ENCODE measurements around the gene ARHGDIB.

DNA sequence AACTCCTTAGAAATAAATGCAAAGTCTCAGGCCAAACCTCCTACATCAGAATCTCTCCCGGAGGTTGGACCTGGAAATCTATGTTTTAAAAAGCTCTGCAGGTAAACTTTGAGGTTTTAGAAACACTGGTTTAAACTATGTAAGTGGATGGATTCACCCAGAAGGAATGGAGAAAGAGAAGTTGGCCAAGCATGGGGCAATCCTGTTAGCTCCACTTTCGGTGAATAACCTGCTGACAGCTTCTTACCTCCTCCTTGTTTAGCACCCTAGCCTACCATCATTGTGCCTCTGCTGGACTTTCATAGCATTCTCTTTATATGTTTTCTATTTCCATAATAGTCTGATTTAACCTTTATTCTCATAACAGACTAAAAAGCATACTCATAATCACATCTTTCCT is 3.0 kb upstream of the ARHGDIB start:
- TF ChIP-seq, protein P1, sequence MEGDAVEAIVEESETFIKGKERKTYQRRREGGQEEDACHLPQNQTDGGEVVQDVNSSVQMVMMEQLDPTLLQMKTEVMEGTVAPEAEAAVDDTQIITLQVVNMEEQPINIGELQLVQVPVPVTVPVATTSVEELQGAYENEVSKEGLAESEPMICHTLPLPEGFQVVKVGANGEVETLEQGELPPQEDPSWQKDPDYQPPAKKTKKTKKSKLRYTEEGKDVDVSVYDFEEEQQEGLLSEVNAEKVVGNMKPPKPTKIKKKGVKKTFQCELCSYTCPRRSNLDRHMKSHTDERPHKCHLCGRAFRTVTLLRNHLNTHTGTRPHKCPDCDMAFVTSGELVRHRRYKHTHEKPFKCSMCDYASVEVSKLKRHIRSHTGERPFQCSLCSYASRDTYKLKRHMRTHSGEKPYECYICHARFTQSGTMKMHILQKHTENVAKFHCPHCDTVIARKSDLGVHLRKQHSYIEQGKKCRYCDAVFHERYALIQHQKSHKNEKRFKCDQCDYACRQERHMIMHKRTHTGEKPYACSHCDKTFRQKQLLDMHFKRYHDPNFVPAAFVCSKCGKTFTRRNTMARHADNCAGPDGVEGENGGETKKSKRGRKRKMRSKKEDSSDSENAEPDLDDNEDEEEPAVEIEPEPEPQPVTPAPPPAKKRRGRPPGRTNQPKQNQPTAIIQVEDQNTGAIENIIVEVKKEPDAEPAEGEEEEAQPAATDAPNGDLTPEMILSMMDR (IDR thresholded peaks at IDR 0.05; ENCODE audit: insufficient read depth, low read length) = no peak
- TF ChIP-seq, protein P2, sequence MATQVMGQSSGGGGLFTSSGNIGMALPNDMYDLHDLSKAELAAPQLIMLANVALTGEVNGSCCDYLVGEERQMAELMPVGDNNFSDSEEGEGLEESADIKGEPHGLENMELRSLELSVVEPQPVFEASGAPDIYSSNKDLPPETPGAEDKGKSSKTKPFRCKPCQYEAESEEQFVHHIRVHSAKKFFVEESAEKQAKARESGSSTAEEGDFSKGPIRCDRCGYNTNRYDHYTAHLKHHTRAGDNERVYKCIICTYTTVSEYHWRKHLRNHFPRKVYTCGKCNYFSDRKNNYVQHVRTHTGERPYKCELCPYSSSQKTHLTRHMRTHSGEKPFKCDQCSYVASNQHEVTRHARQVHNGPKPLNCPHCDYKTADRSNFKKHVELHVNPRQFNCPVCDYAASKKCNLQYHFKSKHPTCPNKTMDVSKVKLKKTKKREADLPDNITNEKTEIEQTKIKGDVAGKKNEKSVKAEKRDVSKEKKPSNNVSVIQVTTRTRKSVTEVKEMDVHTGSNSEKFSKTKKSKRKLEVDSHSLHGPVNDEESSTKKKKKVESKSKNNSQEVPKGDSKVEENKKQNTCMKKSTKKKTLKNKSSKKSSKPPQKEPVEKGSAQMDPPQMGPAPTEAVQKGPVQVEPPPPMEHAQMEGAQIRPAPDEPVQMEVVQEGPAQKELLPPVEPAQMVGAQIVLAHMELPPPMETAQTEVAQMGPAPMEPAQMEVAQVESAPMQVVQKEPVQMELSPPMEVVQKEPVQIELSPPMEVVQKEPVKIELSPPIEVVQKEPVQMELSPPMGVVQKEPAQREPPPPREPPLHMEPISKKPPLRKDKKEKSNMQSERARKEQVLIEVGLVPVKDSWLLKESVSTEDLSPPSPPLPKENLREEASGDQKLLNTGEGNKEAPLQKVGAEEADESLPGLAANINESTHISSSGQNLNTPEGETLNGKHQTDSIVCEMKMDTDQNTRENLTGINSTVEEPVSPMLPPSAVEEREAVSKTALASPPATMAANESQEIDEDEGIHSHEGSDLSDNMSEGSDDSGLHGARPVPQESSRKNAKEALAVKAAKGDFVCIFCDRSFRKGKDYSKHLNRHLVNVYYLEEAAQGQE (IDR thresholded peaks at IDR 0.05; ENCODE audit: insufficient replicate concordance, low read depth) = no peak
- no peak for TF ChIP-seq SPI1 (IDR thresholded peaks at IDR 0.05; ENCODE audit: borderline replicate concordance, low read depth)
- no peak for TF ChIP-seq POLR2AphosphoS5 (IDR thresholded peaks at IDR 0.05; ENCODE audit: low read depth)
- no peak for TF ChIP-seq GABPA (IDR thresholded peaks at IDR 0.05; ENCODE audit: low read depth)
